ENCODE data around the gene CHKB. TPM values are rescaled to one million over a fixed set of nuclear protein-coding genes. Genes with fewer than 3 reads are reported as not detected.

Gene CHKB
- total RNA-seq, 4 donors from 2014 or later: 44.7 to 80.3 (median 51.3) TPM

- TF ChIP-seq CTCF (IDR thresholded peaks at IDR 0.05; ENCODE audit: low read depth): no peak
Observed at GRCh38 chr22:50542416-50542927, 40.2 kb downstream of the CHKB start.

GRCh38 chr22:50540381-50540780 lies 42.3 kb downstream of the CHKB start:
- no peak for TF ChIP-seq CTCF (IDR thresholded peaks at IDR 0.05; ENCODE audit: low read depth)

GRCh38 chr22:50537765-50538164 lies 44.9 kb downstream of the CHKB start:
- TF ChIP-seq CTCF (IDR thresholded peaks at IDR 0.05; ENCODE audit: low read depth): no peak

GRCh38 chr22:50536226-50536625 lies 46.4 kb downstream of the CHKB start:
- TF ChIP-seq CTCF (IDR thresholded peaks at IDR 0.05; ENCODE audit: low read depth): no peak

- TF ChIP-seq CTCF (IDR thresholded peaks at IDR 0.05; ENCODE audit: low read depth): no peak
Observed at GRCh38 chr22:50535113-50535512, 47.5 kb downstream of the CHKB start.

GRCh38 chr22:50532824-50533796 lies 49.5 kb downstream of the CHKB start:
- no peak for TF ChIP-seq CTCF (IDR thresholded peaks at IDR 0.05; ENCODE audit: low read depth)

GRCh38 chr22:50531962-50532674 lies 50.5 kb downstream of the CHKB start:
- no peak for TF ChIP-seq CTCF (IDR thresholded peaks at IDR 0.05; ENCODE audit: low read depth)
